ENCODE measurements around the gene ABCG4.

DNA sequence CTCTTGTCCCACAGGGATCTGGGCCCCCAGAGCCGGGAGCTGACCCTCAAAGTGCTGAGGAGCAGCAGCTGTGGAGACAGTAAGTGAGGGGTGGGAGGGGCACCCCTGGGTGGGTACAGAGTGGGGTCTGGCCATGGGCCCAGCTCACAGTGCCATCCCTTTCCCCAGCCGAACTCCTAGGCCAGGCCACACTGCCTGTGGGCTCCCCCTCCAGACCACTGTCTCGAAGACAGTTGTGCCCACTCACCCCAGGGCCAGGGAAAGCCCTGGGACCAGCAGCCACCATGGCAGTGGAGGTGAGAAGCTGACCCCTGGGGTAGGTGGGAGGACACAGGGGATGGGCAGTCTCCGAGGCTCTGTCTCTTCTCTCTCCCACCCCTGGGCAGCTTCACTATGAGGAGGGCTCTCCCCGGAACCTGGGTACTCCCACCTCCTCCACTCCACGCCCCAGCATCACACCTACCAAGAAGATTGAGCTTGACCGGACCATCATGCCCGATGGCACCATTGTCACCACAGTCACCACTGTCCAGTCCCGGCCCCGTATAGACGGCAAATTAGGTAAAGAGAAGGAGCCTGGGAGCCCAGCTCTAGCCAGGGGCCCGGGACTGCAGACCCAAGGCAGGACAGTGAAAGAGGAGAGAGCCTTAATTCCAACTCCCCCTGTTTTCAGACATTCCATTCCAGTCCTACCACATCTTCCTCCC is 36.4 kb upstream of the ABCG4 start:
- TF ChIP-seq POLR2A (IDR thresholded peaks at IDR 0.05): no peak
- TF ChIP-seq, protein P1, sequence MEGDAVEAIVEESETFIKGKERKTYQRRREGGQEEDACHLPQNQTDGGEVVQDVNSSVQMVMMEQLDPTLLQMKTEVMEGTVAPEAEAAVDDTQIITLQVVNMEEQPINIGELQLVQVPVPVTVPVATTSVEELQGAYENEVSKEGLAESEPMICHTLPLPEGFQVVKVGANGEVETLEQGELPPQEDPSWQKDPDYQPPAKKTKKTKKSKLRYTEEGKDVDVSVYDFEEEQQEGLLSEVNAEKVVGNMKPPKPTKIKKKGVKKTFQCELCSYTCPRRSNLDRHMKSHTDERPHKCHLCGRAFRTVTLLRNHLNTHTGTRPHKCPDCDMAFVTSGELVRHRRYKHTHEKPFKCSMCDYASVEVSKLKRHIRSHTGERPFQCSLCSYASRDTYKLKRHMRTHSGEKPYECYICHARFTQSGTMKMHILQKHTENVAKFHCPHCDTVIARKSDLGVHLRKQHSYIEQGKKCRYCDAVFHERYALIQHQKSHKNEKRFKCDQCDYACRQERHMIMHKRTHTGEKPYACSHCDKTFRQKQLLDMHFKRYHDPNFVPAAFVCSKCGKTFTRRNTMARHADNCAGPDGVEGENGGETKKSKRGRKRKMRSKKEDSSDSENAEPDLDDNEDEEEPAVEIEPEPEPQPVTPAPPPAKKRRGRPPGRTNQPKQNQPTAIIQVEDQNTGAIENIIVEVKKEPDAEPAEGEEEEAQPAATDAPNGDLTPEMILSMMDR (IDR thresholded peaks at IDR 0.05): no peak

Data from thyroid gland (tissue), 4 donors.